ENCODE measurements around the gene KRT85. TPM values are rescaled to one million over a fixed set of nuclear protein-coding genes. Genes with fewer than 3 reads are reported as not detected.

Gene KRT85
- total RNA-seq, 2 donors from 2014 or later = not detected

DNA sequence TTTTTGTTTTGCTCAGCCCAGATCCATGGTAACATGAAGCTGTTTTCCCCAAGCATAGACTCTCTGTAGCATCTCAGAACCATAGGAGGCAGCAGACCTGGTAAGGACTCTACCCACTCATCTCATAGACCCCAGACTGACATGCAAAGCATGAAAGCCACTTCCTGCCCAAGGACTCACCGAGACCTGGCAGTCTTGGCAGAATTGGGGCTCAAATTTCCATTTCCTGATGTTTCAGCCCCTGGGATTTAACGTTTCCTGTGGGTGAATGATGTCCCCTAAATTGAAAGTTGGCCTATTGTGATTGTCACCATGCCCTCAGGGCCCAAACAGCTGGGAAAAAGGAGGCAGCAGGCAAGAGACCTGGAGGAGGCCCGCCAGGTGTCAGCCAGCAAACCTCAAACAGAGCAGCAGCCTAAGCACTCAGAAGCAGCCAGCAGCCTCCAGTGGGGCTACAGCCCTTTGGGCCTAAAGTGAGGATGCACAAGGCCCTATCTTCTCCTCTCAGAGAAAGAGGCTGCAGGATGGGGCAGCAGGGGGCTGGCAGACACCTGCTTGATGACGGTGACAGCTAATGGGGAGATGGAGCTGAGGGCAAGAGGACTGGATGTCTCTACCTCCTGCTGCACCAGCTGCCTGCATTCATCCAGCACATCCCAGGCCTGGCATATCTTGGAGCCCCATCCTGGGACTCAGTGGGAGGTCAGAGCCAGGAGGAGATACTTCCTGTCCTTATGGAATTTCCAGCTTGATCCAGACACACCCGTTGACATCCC is 8.5 kb downstream of the KRT85 start:
- Histone ChIP-seq H3K36me3 (no peaks in the 10 kb centered on the region), H3K4me3 (no peak overlapping the region), H3K27me3 (replicated peaks; ENCODE audit: insufficient read depth) (no peaks in the 10 kb centered on the region), H3K4me1 (ENCODE audit: control insufficient read depth in 1 of 2, low read depth in 2 of 2) (no peaks in the 10 kb centered on the region), H3K9me3 (no peaks in the 10 kb centered on the region), H3K27ac (no peak overlapping the region)
- ATAC-seq (ENCODE audit: insufficient number of reproducible peaks, low FRiP score, low read depth) (no peak), DNase-seq (ENCODE audit: low spot score) (no peak)
- TF ChIP-seq, protein P1, sequence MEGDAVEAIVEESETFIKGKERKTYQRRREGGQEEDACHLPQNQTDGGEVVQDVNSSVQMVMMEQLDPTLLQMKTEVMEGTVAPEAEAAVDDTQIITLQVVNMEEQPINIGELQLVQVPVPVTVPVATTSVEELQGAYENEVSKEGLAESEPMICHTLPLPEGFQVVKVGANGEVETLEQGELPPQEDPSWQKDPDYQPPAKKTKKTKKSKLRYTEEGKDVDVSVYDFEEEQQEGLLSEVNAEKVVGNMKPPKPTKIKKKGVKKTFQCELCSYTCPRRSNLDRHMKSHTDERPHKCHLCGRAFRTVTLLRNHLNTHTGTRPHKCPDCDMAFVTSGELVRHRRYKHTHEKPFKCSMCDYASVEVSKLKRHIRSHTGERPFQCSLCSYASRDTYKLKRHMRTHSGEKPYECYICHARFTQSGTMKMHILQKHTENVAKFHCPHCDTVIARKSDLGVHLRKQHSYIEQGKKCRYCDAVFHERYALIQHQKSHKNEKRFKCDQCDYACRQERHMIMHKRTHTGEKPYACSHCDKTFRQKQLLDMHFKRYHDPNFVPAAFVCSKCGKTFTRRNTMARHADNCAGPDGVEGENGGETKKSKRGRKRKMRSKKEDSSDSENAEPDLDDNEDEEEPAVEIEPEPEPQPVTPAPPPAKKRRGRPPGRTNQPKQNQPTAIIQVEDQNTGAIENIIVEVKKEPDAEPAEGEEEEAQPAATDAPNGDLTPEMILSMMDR (IDR thresholded peaks at IDR 0.05) = no peak

DNA sequence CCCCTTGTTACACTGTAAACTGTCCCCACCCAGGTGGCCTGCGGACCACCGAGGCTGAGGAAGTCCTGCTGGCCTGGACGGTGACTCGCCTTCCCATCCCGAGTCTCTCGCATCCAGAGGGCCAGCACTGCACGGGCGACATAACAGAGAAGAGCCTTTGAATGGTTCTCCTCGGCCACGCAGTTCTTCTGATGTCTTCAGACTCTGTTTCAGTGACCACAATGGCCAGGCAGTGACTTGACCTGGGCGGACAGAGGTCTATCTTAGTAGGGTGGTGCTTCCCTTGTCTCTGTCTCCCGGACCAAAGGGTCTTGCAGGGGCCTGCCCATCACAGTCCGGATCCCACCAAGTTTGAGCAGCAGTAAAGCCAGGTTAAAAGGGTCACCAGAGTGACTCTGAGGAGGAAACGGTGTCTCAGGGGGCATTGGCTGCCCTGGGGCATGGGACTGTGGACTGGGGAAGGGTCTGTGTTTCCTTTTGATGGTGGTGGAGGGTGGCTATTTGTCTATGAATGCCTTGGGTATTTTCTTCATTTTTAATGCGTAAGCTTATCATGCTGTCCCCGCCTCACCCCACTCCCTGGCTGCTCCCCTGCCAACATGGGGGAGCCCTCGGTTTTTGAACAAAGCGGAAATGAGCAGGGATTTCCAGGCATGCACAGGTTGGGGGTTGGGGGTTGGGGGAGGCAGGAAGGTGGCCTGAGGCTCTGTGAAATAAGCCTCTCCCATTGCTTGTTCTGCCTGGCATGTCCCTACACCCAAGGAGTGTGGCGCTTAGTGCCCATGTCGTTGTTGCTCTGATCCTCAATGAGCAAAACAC is 10.3 kb downstream of the KRT85 start:
- no peak for DNase-seq (ENCODE audit: low spot score)
- ATAC-seq (ENCODE audit: insufficient number of reproducible peaks, low FRiP score, low read depth) = no peak
- TF ChIP-seq, protein P1 (IDR thresholded peaks at IDR 0.05) = no peak
- H3K36me3 ChIP-seq = no peaks in the 10 kb centered on the region
- no peaks in the 10 kb centered on the region for H3K27me3 ChIP-seq (replicated peaks; ENCODE audit: insufficient read depth)
- no peak overlapping the region for H3K4me3 ChIP-seq
- H3K4me1 ChIP-seq (ENCODE audit: control insufficient read depth in 1 of 2, low read depth in 2 of 2) = peaks cover 0 to 2% of the 10 kb centered on the region in 2 donors
- no peaks in the 10 kb centered on the region for H3K9me3 ChIP-seq
- H3K27ac ChIP-seq = no peak overlapping the region

DNA sequence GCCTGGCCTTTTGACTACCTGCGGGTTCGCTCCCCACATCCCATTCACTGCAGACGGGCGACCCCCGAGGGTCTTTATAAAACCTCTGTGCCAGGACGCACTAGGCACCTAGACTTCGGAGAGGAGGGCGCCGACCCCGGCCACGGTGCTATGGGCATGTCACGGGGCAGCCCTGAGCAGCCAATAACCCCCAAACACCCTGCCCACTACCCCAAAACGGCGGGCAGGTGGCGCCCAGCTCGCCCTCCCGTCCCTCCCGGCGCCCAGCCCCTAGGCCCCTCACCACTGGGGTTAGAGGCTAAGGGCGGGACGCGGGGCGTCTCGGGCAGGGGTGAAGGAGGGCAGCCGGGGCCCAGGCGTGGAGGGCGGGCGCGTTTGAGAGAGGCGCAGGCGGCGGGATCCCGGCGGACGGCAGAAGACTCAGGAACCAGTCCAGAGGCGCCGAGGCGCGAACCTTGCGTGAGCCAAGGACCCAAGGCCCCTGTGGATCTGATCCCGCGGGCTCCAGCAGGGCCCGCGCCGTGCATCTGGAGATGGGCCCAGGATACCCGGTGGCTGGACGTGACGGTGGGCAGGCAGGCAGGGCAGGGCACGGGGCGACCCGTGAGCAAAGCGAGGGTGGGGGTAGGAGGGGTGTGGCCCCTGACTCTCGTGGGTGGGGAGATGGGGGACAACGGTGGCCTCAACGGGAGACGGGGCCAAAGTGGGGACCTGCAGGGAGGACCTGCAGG is 11.1 kb downstream of the KRT85 start:
- TF ChIP-seq, protein P1 (IDR thresholded peaks at IDR 0.05) = no peak
- DNase-seq (ENCODE audit: low spot score) (no peak), ATAC-seq (ENCODE audit: insufficient number of reproducible peaks, low FRiP score, low read depth) (no peak)
- Histone ChIP-seq H3K4me3 (no peak overlapping the region), H3K9me3 (no peaks in the 10 kb centered on the region), H3K36me3 (no peaks in the 10 kb centered on the region), H3K27me3 (replicated peaks; ENCODE audit: insufficient read depth) (no peaks in the 10 kb centered on the region), H3K27ac (no peak overlapping the region), H3K4me1 (ENCODE audit: control insufficient read depth in 1 of 2, low read depth in 2 of 2) (peaks cover 7 to 9% of the 10 kb centered on the region in 2 donors)

DNA sequence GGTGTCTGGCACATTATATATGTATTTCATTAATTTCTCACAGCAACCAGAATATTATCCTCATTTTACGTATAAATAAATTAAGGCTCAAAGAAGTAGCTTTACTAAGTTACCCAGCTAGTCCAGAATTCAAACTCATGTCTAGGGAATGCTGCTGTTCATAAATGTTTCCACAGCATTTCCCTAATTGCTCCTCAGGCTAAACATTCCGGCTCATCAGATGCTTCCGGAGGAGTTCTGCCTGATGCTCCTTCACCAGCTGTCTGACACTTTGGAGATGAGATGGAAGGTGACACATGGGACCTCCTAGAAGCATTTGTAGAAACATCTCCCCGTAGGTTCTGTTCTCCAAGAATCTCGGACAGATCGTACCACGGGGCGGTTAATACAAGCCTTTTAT is 12.1 kb downstream of the KRT85 start:
- no peak overlapping the region for H3K27ac ChIP-seq
- ATAC-seq (ENCODE audit: insufficient number of reproducible peaks, low FRiP score, low read depth) (no peak), DNase-seq (ENCODE audit: low spot score) (no peak)
- peaks cover 9 to 10% of the 10 kb centered on the region in 2 donors for H3K4me1 ChIP-seq (ENCODE audit: control insufficient read depth in 1 of 2, low read depth in 2 of 2)
- H3K27me3 ChIP-seq (replicated peaks; ENCODE audit: insufficient read depth) = no peaks in the 10 kb centered on the region
- no peaks in the 10 kb centered on the region for H3K36me3 ChIP-seq
- H3K4me3 ChIP-seq = no peak overlapping the region
- H3K9me3 ChIP-seq = no peaks in the 10 kb centered on the region
- TF ChIP-seq, protein P1 (IDR thresholded peaks at IDR 0.05) = no peak

DNA sequence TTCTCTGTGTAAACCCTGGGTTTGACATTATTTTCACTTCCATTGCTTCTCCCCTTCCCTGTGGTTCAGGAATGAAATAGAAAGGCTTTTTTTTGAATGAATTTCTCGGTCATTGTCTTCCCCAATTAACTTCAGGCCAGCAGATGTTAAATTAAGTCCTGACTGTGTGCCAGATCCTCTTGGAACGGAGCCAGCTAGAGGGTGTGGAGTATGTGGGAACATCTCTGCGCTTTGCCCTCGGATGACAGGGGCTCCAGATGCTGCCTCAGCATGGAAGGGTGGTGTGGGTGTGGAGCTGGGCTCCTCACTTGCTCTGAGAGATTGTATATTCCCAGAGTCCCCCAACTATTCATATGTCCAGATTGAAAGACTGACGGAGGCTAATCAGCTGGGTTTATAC is 13.1 kb downstream of the KRT85 start:
- TF ChIP-seq, protein P1 (IDR thresholded peaks at IDR 0.05) = no peak
- no peak for DNase-seq (ENCODE audit: low spot score)
- Histone ChIP-seq H3K4me3 (no peak overlapping the region), H3K9me3 (no peaks in the 10 kb centered on the region), H3K36me3 (no peaks in the 10 kb centered on the region), H3K4me1 (ENCODE audit: control insufficient read depth in 1 of 2, low read depth in 2 of 2) (peaks cover 9 to 10% of the 10 kb centered on the region in 2 donors), H3K27me3 (replicated peaks; ENCODE audit: insufficient read depth) (no peaks in the 10 kb centered on the region), H3K27ac (no peak overlapping the region)
- no peak for ATAC-seq (ENCODE audit: insufficient number of reproducible peaks, low FRiP score, low read depth)

Data from thoracic aorta (tissue), 2 donors.